ENCODE results near the gene ADCYAP1R1. TPM values are rescaled to one million over a fixed set of nuclear protein-coding genes. Genes with fewer than 3 reads are reported as not detected.

Gene ADCYAP1R1
- polyA plus RNA-seq, 3 donors, result not detected

- H3K4me3 Mint-ChIP-seq, result no peak overlapping the region
- no peaks in the 10 kb centered on the region for H4K20me1 ChIP-seq (ENCODE audit: insufficient read depth, low read length)
- no peak overlapping the region for H3K27ac Mint-ChIP-seq
- no peaks in the 10 kb centered on the region for H3K4me1 ChIP-seq (ENCODE audit: control insufficient read depth in 1 of 2, insufficient read depth in 2 of 2, low read length in 2 of 2)
- H3K27me3 Mint-ChIP-seq (ENCODE audit: low read depth in 3 of 3), result peaks cover 7 to 13% (median 8%) of the 10 kb centered on the region in 3 donors
- no peaks in the 10 kb centered on the region for H3K79me2 ChIP-seq (ENCODE audit: insufficient read depth, low read length)
- no peak overlapping the region for H3K4me3 ChIP-seq (replicated peaks in 1 of 3; ENCODE audit: low read depth in 2 of 3, low read length in 3 of 3)
- no peak for DNase-seq
- H3K4me2 ChIP-seq (replicated peaks; ENCODE audit: extremely low read depth, low read length, poor library complexity, severe bottlenecking), result no peak overlapping the region
- H3K36me3 Mint-ChIP-seq, result no peaks in the 10 kb centered on the region
- H3K9me3 Mint-ChIP-seq, result peaks cover 0 to 3% (median 0%) of the 10 kb centered on the region in 7 donors
- H3K4me1 Mint-ChIP-seq, result no peaks in the 10 kb centered on the region
- H3K27ac ChIP-seq (ENCODE audit: low read depth in 1 of 2, low read length in 2 of 2), result no peak overlapping the region
- no peaks in the 10 kb centered on the region for H3K36me3 ChIP-seq (replicated peaks in 1 of 2; ENCODE audit: control insufficient read depth in 1 of 2, insufficient read depth in 2 of 2, low read length in 2 of 2)
- TF ChIP-seq CTCF (IDR thresholded peaks at IDR 0.05), result no peak
- intact Hi-C loops (cut with micrococcal nuclease), result loop anchor here in 1 of 2 donors (2.0 kb wide), 1 partner anchor 141 kb away; no protein-coding TSS in a partner anchor
- H3K9ac ChIP-seq (ENCODE audit: insufficient read depth, low read length, poor library complexity, severe bottlenecking), result no peak overlapping the region
- H3K27me3 ChIP-seq (ENCODE audit: control insufficient read depth in 2 of 2, insufficient read depth in 2 of 2, low read length in 2 of 2), result no peaks in the 10 kb centered on the region
- H2AFZ ChIP-seq (ENCODE audit: insufficient read depth, low read depth, low read length, poor library complexity, severe bottlenecking), result no peak overlapping the region
- no peaks in the 10 kb centered on the region for H3K9me3 ChIP-seq (replicated peaks in 1 of 2; ENCODE audit: control insufficient read depth in 1 of 2, insufficient read depth in 1 of 2, low read length in 2 of 2)
- WGBS (ENCODE audit: insufficient coverage), result 88% methylated on average over 5 of the region's 6 CpGs
Measured at GRCh38 chr7:31123321-31123720, 71.2 kb downstream of the ADCYAP1R1 start.

DNA sequence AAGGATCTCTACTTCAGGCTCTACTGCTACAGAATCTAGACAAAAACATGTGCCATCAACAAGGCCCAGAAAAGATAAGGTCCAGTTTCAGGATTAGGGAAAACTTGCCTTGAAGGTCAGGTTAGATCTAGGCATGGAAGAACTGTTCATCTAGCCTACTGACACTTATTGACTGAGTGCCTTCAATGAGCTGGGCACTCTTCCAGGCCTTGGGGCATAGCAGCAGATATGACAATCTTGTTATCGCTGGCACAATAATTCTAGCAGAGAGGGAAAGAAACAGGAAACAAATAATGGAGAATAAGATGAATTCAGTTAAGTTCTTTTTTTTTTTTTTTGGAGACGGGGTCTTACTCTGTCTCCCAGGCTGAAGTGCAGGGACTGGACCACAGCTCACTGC, 71.6 kb downstream of the ADCYAP1R1 start:
- no peak overlapping the region for H3K4me2 ChIP-seq (replicated peaks; ENCODE audit: extremely low read depth, low read length, poor library complexity, severe bottlenecking)
- no peak overlapping the region for H3K9ac ChIP-seq (ENCODE audit: insufficient read depth, low read length, poor library complexity, severe bottlenecking)
- TF ChIP-seq CTCF (IDR thresholded peaks at IDR 0.05), result no peak
- H3K4me3 ChIP-seq (replicated peaks in 1 of 3; ENCODE audit: low read depth in 2 of 3, low read length in 3 of 3), result no peak overlapping the region
- intact Hi-C loops (cut with micrococcal nuclease), result loop anchor here in 1 of 2 donors (2.0 kb wide), 1 partner anchor 141 kb away; no protein-coding TSS in a partner anchor
- H3K4me1 ChIP-seq (ENCODE audit: control insufficient read depth in 1 of 2, insufficient read depth in 2 of 2, low read length in 2 of 2), result no peaks in the 10 kb centered on the region
- WGBS (ENCODE audit: insufficient coverage), result 100% methylated on average over 1 of the region's 2 CpGs
- H3K4me1 Mint-ChIP-seq, result no peaks in the 10 kb centered on the region
- no peak overlapping the region for H2AFZ ChIP-seq (ENCODE audit: insufficient read depth, low read depth, low read length, poor library complexity, severe bottlenecking)
- no peaks in the 10 kb centered on the region for H3K36me3 Mint-ChIP-seq
- H3K36me3 ChIP-seq (replicated peaks in 1 of 2; ENCODE audit: control insufficient read depth in 1 of 2, insufficient read depth in 2 of 2, low read length in 2 of 2), result no peaks in the 10 kb centered on the region
- no peak for DNase-seq
- peak overlapping the region in 2 of 7 donors; percentile 20 to 25 for H3K27ac Mint-ChIP-seq
- no peak overlapping the region for H3K27ac ChIP-seq (ENCODE audit: low read depth in 1 of 2, low read length in 2 of 2)
- peaks cover 7 to 13% (median 8%) of the 10 kb centered on the region in 3 donors for H3K27me3 Mint-ChIP-seq (ENCODE audit: low read depth in 3 of 3)
- no peaks in the 10 kb centered on the region for H4K20me1 ChIP-seq (ENCODE audit: insufficient read depth, low read length)
- no peaks in the 10 kb centered on the region for H3K9me3 ChIP-seq (replicated peaks in 1 of 2; ENCODE audit: control insufficient read depth in 1 of 2, insufficient read depth in 1 of 2, low read length in 2 of 2)
- H3K9me3 Mint-ChIP-seq, result peaks cover 0 to 3% (median 0%) of the 10 kb centered on the region in 7 donors
- H3K79me2 ChIP-seq (ENCODE audit: insufficient read depth, low read length), result no peaks in the 10 kb centered on the region
- H3K4me3 Mint-ChIP-seq, result no peak overlapping the region
- no peaks in the 10 kb centered on the region for H3K27me3 ChIP-seq (ENCODE audit: control insufficient read depth in 2 of 2, insufficient read depth in 2 of 2, low read length in 2 of 2)
